ENCODE data around the gene PHACTR3. TPM values are rescaled to one million over a fixed set of nuclear protein-coding genes. Genes with fewer than 3 reads are reported as not detected.

The PHACTR3 gene
- total RNA-seq, 1 experiment from 2014 or later = 0.10 TPM

DNA sequence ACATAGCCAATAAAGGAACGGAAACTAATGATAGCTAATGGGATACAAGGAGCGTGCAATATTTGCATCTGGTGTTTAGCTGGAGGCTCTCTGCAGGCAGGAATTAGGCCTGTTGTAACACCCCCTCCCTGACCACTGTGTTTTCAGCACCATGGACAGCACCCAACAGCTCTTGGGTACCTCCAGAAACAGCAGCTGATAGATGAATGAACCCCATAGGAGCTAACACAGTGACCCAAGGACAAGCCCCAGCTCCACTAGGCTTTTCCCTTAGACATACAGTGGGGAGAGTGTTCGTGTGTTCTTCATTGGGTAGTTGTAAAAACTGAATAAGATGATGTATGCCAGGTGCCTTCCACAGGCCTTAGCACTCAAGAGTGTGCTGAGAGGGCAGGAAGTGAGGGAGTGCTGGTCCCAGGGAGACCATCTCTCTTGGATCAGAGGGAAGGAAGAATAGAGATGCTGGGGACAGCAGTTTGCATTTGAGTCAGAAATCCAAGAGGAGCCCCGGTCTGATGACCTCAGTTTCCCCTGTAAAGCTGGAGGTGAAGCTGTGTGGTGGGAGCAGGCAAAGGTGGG lies 161.3 kb downstream of the PHACTR3 start:
- in situ Hi-C loops (cut with HindIII; ENCODE audit: low pct_unique_long_range_greater_than_20kb, low sequenced_read_pairs) (no loop called here), intact Hi-C loops (cut with micrococcal nuclease; ENCODE audit: unreplicated experiment) (no loop called here)
- POLR2A ChIA-PET = no interaction called here
- Histone ChIP-seq H3K27me3 (ENCODE audit: control insufficient read depth, insufficient read depth, low read length) (peaks cover 2% of the 10 kb centered on the region), H3K4me1 (ENCODE audit: control insufficient read depth, insufficient read depth, low read length) (no peaks in the 10 kb centered on the region), H3K36me3 (ENCODE audit: control insufficient read depth, insufficient read depth, low read length) (no peaks in the 10 kb centered on the region), H3K9me3 (ENCODE audit: control insufficient read depth, insufficient read depth, low read depth, low read length) (no peaks in the 10 kb centered on the region), H3K4me3 (ENCODE audit: low read depth in 2 of 2, low read length in 2 of 2) (no peak overlapping the region), H3K27ac (ENCODE audit: low read length) (no peak overlapping the region)
- no peak for TF ChIP-seq SIN3A (IDR thresholded peaks at IDR 0.05; ENCODE audit: borderline replicate concordance, insufficient read depth, low read depth, low read length)
- peak; percentile 91 for TF ChIP-seq REST (IDR thresholded peaks at IDR 0.05; ENCODE audit: insufficient read depth in 1 of 2, low read depth in 2 of 2, low read length in 1 of 2)
- BruUV-seq (replicated peaks) = no TSS peak
- DNase-seq (ENCODE audit: low read depth, low spot score) = no peak
- CTCF ChIA-PET = no interaction called here
- ATAC-seq = no peak; the same call in 1 of the 2 replicates

DNA sequence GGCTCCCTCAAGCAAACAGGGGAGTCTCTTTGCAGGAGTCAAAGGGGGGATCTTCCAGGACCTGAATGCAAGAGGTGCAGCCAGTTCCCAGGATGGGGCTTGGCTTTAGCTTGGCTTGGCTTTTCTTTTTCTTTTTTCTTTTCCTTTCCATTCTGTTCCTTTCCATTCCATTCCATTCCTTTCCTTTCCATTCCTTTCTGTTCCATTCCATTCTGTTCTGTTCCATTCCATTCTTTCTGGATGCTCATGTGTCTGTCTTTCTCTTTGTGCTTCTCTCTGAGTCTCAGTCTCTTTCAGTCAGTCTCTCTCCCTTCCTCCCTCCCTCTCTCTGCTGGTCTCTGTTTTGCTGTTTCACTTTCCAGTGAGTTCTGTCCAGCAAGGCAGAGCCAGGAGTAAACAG lies 163.3 kb downstream of the PHACTR3 start:
- Histone ChIP-seq H3K36me3 (ENCODE audit: control insufficient read depth, insufficient read depth, low read length) (no peaks in the 10 kb centered on the region), H3K4me3 (ENCODE audit: low read depth in 2 of 2, low read length in 2 of 2) (no peak overlapping the region), H3K4me1 (ENCODE audit: control insufficient read depth, insufficient read depth, low read length) (no peaks in the 10 kb centered on the region), H3K9me3 (ENCODE audit: control insufficient read depth, insufficient read depth, low read depth, low read length) (no peaks in the 10 kb centered on the region), H3K27ac (ENCODE audit: low read length) (no peak overlapping the region), H3K27me3 (ENCODE audit: control insufficient read depth, insufficient read depth, low read length) (peaks cover 2% of the 10 kb centered on the region)
- ATAC-seq (no peak), DNase-seq (ENCODE audit: low read depth, low spot score) (no peak)
- ChIA-PET POLR2A (no interaction called here), CTCF (no interaction called here)
- no TSS peak for BruUV-seq (replicated peaks)
- in situ Hi-C loops (cut with HindIII; ENCODE audit: low pct_unique_long_range_greater_than_20kb, low sequenced_read_pairs) = no loop called here
- intact Hi-C loops (cut with micrococcal nuclease; ENCODE audit: unreplicated experiment) = no loop called here
- TF ChIP-seq TCF7L2 (IDR thresholded peaks at IDR 0.05; ENCODE audit: low read depth, low read length) (no peak), REST (IDR thresholded peaks at IDR 0.05; ENCODE audit: insufficient read depth in 1 of 2, low read depth in 2 of 2, low read length in 1 of 2) (no peak), POLR2AphosphoS5 (IDR thresholded peaks at IDR 0.05; ENCODE audit: low read depth, low read length) (no peak), SIN3A (IDR thresholded peaks at IDR 0.05; ENCODE audit: borderline replicate concordance, insufficient read depth, low read depth, low read length) (no peak), CTCF (IDR thresholded peaks at IDR 0.05) (no peak)
